ENCODE results near the gene HPSE2. TPM values are rescaled to one million over a fixed set of nuclear protein-coding genes. Genes with fewer than 3 reads are reported as not detected.
"Not testable (repeated sequence)": the region's sequence is repeated elsewhere in the genome, so short reads cannot be mapped to it uniquely, and the experiment has no call there.

The HPSE2 gene
- total RNA-seq, 1 experiment from 2014 or later = 0.48 TPM

DNA sequence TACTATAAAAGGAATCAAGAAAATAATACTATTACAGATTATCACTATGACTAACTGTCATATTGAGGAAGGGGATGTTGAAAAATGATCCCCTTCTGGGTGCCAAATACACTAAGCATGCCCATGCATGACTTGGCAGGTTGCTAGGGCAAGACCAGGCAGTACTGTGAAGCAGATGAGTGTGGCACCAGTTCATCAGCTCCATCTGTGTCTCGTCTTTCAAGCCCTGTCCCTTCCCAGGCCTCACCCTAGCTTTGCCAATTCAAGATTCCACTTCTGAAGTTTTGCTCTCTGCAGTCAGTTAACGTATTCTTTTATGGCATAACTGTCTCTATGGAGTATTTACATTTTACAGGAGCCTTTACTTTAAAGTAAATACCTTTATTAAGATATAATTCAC, 653.3 kb downstream of the HPSE2 start:
- no peak for DNase-seq
- Histone ChIP-seq H3K36me3 (replicated peaks; ENCODE audit: control insufficient read depth, insufficient read depth, low read length) (no peaks in the 10 kb centered on the region), H3K4me3 (ENCODE audit: insufficient read depth, low read depth, low read length) (no peak overlapping the region), H3K27me3 (ENCODE audit: control insufficient read depth, insufficient read depth, low read length) (no peaks in the 10 kb centered on the region)

GRCh38 chr10:98577578-98577977, 658.1 kb downstream of the HPSE2 start:
- no peaks in the 10 kb centered on the region for H3K27me3 ChIP-seq (ENCODE audit: control insufficient read depth, insufficient read depth, low read length)
- H3K36me3 ChIP-seq (replicated peaks; ENCODE audit: control insufficient read depth, insufficient read depth, low read length) = no peaks in the 10 kb centered on the region
- no peak overlapping the region for H3K4me3 ChIP-seq (ENCODE audit: insufficient read depth, low read depth, low read length)
- no peak for DNase-seq

- no peak overlapping the region for H3K4me3 ChIP-seq (ENCODE audit: insufficient read depth, low read depth, low read length)
- no peaks in the 10 kb centered on the region for H3K27me3 ChIP-seq (ENCODE audit: control insufficient read depth, insufficient read depth, low read length)
- no peak for DNase-seq
- H3K36me3 ChIP-seq (replicated peaks; ENCODE audit: control insufficient read depth, insufficient read depth, low read length) = no peaks in the 10 kb centered on the region
These were observed 658.5 kb downstream of the HPSE2 start for GRCh38 chr10:98577168-98577567.

DNA sequence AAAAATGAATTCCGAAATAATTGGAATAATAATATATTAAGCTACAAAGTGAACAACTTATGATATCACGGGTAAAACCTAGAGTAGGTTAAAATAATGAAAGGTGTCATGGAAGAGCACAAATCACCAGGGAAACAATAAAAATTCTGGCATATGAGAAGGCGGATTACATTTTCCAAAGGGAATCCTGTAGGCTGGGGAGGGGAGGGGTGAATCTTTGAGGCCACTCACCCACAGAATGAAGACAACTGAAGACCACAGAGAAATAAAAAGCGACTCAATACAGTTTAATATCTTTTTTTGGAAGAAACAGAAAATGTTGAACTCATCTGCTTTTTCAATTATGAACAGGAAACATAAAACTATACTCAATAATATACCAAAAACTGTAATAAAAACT, 659.6 kb downstream of the HPSE2 start:
- DNase-seq = no peak
- no peaks in the 10 kb centered on the region for H3K27me3 ChIP-seq (ENCODE audit: control insufficient read depth, insufficient read depth, low read length)
- H3K4me3 ChIP-seq (ENCODE audit: insufficient read depth, low read depth, low read length) = no peak overlapping the region
- no peaks in the 10 kb centered on the region for H3K36me3 ChIP-seq (replicated peaks; ENCODE audit: control insufficient read depth, insufficient read depth, low read length)

DNA sequence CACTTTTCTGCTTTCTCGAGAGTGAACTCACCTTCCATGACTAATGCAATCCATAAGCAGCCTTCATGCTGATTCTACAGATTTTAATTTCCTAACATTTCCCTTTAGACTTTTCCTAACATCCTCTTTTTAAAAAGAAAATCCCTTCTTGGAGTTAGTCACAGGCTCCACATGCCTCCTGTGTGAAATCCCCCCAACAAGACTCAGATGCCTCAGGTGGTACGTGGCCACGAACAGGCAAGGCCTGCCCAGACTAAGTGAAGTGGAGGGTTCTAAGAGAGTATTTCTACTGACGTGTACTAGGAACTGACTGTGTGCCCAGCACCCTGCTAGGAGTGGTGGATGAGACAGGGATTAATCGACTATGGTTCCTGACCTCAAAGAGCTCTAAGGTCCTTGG, 663.1 kb downstream of the HPSE2 start:
- no peaks in the 10 kb centered on the region for H3K27me3 ChIP-seq (ENCODE audit: control insufficient read depth, insufficient read depth, low read length)
- H3K4me3 ChIP-seq (ENCODE audit: insufficient read depth, low read depth, low read length) = no peak overlapping the region
- H3K36me3 ChIP-seq (replicated peaks; ENCODE audit: control insufficient read depth, insufficient read depth, low read length) = no peaks in the 10 kb centered on the region
- DNase-seq = no peak

DNA sequence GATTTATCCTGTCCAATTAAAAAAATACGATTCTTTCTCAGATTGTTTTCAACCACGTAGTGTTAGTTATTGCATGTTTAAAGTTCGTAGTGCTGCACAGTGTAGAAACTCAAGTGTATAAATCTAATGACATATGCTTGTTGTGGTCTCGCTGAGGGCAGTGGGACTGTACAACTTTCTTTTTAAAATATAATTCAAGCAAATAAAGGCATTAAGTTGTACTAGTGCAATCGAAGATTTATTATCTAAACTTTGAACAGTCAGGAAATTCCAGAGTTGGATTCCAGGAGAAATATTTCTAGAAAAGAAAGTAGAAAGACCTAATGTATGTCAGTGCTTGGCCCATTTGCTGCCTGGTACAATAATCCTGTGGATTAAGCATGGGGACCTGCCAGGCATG, 664.8 kb downstream of the HPSE2 start:
- DNase-seq = no peak
- Histone ChIP-seq H3K36me3 (replicated peaks; ENCODE audit: control insufficient read depth, insufficient read depth, low read length) (no peaks in the 10 kb centered on the region), H3K27me3 (ENCODE audit: control insufficient read depth, insufficient read depth, low read length) (no peaks in the 10 kb centered on the region), H3K4me3 (ENCODE audit: insufficient read depth, low read depth, low read length) (no peak overlapping the region)

DNA sequence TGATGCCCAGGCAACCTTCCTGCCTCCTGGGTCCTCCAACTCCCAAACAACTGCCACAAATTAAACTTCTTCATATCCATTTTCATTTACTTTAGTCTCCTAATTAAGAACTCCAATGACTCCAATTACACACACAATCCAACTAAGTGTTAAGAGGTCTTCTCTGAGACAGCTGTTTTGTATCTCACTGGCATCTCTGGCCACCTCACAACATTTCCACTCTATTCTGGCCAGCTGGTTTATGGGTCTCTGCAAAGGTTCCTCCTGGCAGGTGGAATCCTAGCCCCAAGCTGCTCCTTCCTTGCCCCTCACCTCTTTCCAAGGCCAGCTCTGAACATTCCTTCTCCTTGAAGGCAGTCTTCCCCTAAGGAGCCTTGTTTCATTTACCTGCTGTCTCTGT, 665.8 kb downstream of the HPSE2 start:
- H3K4me3 ChIP-seq (ENCODE audit: insufficient read depth, low read depth, low read length) = no peak overlapping the region
- no peak for DNase-seq
- H3K27me3 ChIP-seq (ENCODE audit: control insufficient read depth, insufficient read depth, low read length) = no peaks in the 10 kb centered on the region
- H3K36me3 ChIP-seq (replicated peaks; ENCODE audit: control insufficient read depth, insufficient read depth, low read length) = no peaks in the 10 kb centered on the region

GRCh38 chr10:98568551-98568950, 667.1 kb downstream of the HPSE2 start:
- DNase-seq = no peak
- H3K36me3 ChIP-seq (replicated peaks; ENCODE audit: control insufficient read depth, insufficient read depth, low read length) = no peaks in the 10 kb centered on the region
- H3K27me3 ChIP-seq (ENCODE audit: control insufficient read depth, insufficient read depth, low read length) = no peaks in the 10 kb centered on the region
- no peak overlapping the region for H3K4me3 ChIP-seq (ENCODE audit: insufficient read depth, low read depth, low read length)

DNA sequence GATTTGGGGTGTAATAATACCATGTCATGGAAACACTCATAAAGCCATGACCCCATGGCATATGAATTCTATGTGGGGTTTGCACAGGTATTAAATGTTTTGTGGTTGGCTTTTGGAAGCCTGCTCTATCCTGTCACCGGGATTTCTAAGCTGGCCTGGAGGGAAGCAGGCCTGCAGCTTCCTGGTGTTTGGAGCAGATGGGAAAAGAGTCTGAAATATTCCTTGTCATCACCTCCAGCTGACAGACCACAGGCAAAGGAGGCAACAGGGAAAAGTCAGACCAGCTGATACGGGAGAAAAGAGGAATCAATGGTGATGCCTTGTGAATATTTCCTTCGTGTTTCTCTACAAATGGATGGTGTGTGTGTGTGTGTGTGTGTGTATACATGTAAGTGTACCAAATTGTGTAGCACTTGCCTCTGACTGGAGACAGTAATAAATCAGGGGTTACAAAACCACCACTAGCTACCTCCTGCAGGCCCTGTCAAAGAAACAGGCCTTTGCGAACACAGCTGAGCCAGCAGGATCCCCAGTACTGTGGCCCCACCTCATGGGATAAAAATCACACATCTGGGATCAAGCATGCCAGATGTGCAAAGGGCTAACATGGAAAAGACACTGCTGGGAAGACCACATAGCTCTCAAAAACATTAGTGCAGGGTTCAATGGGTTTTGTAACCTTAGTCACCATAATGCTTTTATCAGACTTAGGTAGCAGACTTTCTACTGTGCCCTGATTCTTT, 668.1 kb downstream of the HPSE2 start:
- no peaks in the 10 kb centered on the region for H3K36me3 ChIP-seq (replicated peaks; ENCODE audit: control insufficient read depth, insufficient read depth, low read length)
- no peaks in the 10 kb centered on the region for H3K27me3 ChIP-seq (ENCODE audit: control insufficient read depth, insufficient read depth, low read length)
- DNase-seq = no peak
- H3K4me3 ChIP-seq (ENCODE audit: insufficient read depth, low read depth, low read length) = no peak overlapping the region

DNA sequence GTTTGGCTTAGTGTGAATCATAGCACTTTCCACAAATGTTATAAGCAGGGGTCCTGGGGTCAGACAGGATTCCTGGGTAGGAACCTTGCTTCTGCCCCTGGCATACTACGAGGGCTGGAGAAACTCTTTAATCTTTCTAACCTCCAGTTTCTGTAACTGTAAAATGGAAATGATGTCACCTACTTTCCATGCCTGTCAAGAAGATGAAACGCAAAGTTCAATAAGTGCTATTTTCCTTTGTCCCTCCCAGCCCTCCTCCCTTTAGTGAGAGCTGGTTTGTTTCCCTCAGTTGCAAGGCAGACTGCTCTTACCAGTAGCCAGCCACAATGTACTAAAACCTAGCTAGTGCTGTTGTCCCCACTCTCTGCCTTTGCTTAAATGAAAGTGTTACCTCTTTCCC, 671.8 kb downstream of the HPSE2 start:
- Histone ChIP-seq H3K36me3 (replicated peaks; ENCODE audit: control insufficient read depth, insufficient read depth, low read length) (no peaks in the 10 kb centered on the region), H3K27me3 (ENCODE audit: control insufficient read depth, insufficient read depth, low read length) (no peaks in the 10 kb centered on the region), H3K4me3 (ENCODE audit: insufficient read depth, low read depth, low read length) (no peak overlapping the region)
- no peak for DNase-seq

DNA sequence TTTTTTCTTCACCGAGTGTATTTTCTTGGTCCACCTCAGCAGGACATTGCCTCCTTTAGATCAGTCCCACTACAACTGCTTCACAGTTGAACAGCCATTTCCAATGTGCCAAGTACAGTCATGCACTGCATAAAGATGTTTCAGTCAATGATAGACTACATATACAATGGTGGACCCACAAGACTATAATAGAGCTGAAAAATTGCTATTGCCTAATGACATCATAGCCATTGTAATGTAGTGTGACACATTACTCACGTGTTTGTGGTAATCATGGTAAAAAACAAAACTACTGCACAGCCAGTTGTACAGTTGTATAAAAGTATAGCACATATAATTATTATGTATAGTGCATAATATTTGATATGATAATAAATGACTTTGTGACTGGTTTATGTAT, 675.1 kb downstream of the HPSE2 start:
- Histone ChIP-seq H3K36me3 (replicated peaks; ENCODE audit: control insufficient read depth, insufficient read depth, low read length) (no peaks in the 10 kb centered on the region), H3K4me3 (ENCODE audit: insufficient read depth, low read depth, low read length) (no peak overlapping the region), H3K27me3 (ENCODE audit: control insufficient read depth, insufficient read depth, low read length) (no peaks in the 10 kb centered on the region)
- no peak for DNase-seq

DNA sequence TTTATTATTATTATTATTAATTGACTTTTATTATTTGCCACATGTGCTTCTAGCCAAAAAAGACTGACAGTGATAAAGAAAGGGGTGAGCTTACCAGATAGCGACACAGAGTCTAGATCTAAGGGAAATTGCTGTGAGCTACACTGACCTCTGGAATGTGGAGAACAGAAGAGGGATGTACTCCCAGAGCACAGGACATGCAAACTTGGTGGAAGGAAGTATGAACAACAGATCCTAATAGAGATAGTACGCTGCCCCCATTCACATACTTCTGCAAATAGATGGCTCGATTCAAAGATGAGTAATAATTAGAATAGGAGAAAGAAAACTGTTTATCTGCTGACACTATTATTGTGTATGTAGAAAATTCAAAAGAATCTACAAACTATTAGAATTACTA, 679.6 kb downstream of the HPSE2 start:
- H3K4me3 ChIP-seq (ENCODE audit: insufficient read depth, low read depth, low read length) = no peak overlapping the region
- no peak for DNase-seq
- H3K36me3 ChIP-seq (replicated peaks; ENCODE audit: control insufficient read depth, insufficient read depth, low read length) = no peaks in the 10 kb centered on the region
- no peaks in the 10 kb centered on the region for H3K27me3 ChIP-seq (ENCODE audit: control insufficient read depth, insufficient read depth, low read length)

DNA sequence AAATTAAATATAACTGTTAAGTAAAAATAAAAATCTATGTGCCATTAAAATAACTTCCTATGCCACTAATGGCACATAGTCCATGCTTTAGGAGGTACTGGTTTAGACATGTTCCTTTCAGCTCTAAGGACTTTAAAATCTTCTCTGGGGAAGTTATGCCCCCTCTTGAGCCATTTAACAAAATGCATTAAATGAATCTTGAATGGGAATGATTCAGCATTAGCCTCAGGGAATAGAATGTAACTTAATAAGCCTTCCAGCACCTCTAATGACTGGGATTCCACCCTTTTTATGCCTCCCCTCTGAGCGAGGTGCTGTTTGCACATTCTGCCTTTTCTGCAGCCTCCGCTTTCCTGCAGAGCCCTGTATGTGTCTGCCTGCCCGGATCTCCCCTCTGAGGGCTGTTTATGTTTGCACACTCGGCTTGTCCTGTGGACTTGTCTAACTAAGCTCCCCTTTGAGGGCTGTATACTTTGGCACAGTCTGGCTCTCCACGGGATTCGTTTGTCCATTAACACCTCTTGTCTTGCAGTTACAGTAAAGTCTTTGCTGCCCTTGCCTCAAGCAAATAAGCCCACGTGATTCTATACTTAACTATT, 680.5 kb downstream of the HPSE2 start:
- H3K36me3 ChIP-seq (replicated peaks; ENCODE audit: control insufficient read depth, insufficient read depth, low read length) = no peaks in the 10 kb centered on the region
- no peaks in the 10 kb centered on the region for H3K27me3 ChIP-seq (ENCODE audit: control insufficient read depth, insufficient read depth, low read length)
- H3K4me3 ChIP-seq (ENCODE audit: insufficient read depth, low read depth, low read length) = no peak overlapping the region
- no peak for DNase-seq

DNA sequence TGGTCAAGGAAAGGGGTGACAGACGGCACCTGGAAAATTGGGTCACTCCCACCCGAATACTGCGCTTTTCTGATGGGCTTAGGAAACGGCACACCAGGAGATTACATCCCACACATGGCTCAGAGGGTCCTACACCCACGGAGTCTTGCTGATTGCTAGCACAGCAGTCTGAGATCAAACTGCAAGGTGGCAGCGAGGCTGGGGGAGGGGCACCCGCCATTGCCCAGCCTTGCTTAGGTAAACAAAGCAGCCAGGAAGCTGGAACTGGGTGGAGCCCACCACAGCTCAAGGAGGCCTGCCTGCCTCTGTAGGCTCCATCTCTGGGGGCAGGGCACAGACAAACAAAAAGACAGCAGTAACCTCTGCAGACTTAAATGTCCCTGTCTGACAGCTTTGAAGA, 694.1 kb downstream of the HPSE2 start:
- not testable (repeated sequence) for H3K27me3 ChIP-seq (ENCODE audit: control insufficient read depth, insufficient read depth, low read length); H3K36me3 ChIP-seq (replicated peaks; ENCODE audit: control insufficient read depth, insufficient read depth, low read length); H3K4me3 ChIP-seq (ENCODE audit: insufficient read depth, low read depth, low read length); DNase-seq

GRCh38 chr10:98539578-98539977, 696.1 kb downstream of the HPSE2 start:
- DNase-seq = no peak
- H3K27me3 ChIP-seq (ENCODE audit: control insufficient read depth, insufficient read depth, low read length) = no peaks in the 10 kb centered on the region
- no peaks in the 10 kb centered on the region for H3K36me3 ChIP-seq (replicated peaks; ENCODE audit: control insufficient read depth, insufficient read depth, low read length)
- H3K4me3 ChIP-seq (ENCODE audit: insufficient read depth, low read depth, low read length) = no peak overlapping the region

DNA sequence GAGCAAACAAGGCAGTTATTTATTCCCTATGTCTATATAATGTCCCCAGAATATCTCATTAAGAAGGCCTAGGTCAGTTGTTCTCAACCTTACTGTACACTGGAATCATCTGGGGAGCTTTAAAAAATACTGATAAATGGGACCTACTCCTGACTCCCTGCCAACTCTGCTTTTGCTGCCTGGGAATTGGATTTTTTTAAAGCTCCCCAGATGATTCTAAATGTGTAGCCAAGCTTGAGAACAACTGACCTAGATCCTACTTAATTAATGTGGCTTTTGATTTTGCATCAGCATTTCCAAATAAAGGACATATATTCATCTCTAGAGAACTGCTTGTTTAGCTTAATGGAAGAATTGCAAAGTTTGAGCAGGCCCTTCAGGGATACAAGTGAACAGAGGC, 697.2 kb downstream of the HPSE2 start:
- DNase-seq = no peak
- Histone ChIP-seq H3K27me3 (ENCODE audit: control insufficient read depth, insufficient read depth, low read length) (no peaks in the 10 kb centered on the region), H3K4me3 (ENCODE audit: insufficient read depth, low read depth, low read length) (no peak overlapping the region), H3K36me3 (replicated peaks; ENCODE audit: control insufficient read depth, insufficient read depth, low read length) (no peaks in the 10 kb centered on the region)

All from H7 (cell line).